DMS79 (cell line): ENCODE measurements around the gene ENKUR.
"Not testable (repeated sequence)": the region's sequence is repeated elsewhere in the genome, so short reads cannot be mapped to it uniquely, and the experiment has no call there.

Experiments used
- DNase-seq: peaks from one replicate; lab custom pipeline; 2025; lab: John Stamatoyannopoulos, UW

ENKUR gene

DNA sequence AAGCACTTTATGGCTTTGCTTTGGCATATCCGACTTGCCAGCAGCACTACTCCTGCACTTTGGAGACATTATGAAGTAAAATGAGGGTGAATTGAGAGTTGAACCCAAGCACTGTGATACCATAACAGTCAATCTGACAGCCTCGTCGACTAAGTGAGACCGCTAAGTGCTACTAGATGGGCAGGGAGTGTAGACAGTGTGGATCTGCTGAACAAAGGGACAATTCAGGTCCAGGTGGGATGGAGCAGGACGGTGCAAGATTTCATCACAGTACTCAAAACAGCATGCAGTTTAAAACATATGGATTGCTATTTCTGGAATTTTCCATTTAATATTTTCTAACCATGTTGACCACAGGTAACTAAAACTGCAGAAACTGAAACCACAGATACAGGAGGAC lies 42.8 kb downstream of the ENKUR start:
- DNase-seq, result no peak

DNA sequence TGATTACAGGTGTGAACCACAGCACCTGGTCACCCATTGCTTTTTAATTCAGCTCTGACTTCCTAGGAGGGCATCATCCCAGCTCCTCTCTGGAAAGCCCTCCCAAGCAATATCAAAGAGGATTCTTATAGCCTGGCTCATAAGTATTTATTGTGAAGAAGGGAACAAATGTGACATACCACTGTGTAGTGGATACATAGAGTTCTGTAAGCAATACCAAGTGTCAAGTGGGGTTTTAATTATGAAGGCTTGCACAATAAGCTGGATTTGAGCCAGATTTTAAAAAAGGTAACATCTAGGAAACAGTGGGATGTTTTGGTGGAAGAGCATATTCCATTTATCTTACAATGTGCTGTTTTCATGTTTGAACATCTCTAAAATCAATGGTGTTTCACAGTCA lies 44.6 kb downstream of the ENKUR start:
- no peak for DNase-seq

DNA sequence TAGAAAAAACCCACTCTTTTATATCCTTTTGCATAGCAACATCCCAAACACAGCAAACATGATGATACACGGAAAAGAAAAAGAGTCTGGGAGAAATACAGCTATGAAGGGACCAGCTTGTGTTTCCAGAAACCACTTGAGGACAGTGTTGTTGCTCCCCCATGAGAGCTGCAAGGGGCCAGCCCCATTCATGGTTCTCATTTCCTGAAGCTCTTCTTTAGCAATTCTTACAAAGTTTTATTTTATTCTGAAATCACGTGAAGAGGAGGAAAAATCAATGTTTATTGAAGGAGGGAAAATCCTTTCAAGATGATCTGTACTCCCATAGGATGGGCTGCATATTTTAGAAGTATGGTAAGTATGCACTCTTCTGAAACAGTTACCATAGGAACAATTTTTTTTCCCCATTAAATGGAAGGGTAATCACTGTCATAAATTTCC lies 46.1 kb downstream of the ENKUR start:
- no peak for DNase-seq

DNA sequence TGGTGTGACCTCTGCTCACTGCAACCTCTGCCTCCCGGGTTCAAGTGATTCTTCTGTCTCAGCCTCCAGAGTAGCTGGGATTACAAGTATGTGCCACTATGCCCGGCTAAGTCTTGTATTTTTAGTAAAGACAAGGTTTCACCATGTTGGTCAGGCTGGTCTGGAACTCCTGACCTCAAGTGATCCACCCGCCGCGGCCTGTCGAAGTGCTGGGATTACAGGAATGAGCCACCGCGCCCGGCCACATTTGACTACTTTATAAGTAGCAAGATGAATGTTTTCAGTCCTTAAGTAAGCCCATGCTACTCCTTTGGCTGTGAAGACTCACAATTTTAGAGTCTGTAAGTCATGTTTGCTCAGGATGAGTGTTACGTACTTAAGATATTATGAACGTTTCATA lies 47.0 kb downstream of the ENKUR start:
- not testable (repeated sequence) for DNase-seq

DNA sequence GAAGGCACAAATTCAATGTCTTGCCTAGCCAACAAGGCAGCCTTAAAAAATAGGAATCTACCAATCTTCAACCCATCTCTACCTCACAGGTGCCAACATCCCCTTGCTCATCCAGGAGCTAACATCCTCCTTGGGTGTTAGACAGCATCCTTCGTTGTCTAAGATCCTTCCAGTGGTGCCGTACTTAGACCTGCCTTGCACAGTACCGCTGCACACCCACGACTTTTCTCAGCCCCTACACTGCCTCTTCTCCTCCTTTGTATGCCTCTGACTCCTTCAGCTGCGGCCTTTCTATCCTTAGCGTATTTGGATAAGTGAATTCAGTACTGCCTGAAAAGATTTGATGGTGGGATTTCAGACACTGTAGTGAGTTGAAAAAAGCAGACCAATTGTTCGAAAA lies 47.6 kb downstream of the ENKUR start:
- DNase-seq, result no peak

DNA sequence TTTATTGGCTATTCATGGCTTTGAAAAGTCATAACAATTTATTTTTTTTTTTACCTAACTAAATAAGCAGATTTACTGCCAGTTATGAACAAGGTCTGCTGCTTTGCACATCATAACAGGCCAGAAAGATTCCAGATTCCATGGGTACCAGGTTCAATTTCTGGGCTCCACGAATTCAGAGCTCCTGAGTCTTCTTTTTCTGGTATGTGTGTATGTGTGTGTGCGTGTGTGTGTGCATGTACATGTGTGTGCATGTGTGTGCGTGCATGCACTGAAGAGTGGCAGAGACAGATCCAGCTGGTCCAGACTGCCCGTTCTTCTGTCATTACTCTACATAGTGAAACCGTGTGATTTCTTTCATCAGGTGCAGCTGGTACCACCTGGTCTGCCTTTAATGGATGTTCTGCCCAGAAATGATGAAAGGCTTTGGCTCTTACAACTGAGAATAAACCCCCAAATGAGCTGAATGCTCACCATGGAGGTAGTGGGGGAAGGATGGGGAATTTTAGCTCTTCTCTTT lies 48.9 kb downstream of the ENKUR start:
- DNase-seq, result no peak

DNA sequence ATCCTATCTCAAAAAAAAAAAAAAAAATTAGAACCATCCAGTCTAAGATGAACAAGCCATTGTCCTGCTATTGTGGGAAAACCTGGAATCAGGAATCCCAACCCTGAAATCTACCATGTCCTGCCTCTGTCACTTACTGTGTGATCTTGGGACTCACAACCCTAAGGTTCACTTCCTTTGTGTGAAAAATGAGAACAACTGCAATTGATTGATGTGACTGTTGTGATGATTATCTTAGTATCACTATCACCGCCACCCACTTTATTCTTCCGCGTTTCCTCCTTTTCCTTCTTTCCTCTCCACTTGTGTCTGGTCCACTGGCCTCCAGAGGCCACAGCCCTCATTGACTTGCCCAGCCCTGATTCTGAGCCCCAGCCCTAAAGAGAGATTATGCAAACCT lies 50.9 kb downstream of the ENKUR start:
- no peak for DNase-seq

DNA sequence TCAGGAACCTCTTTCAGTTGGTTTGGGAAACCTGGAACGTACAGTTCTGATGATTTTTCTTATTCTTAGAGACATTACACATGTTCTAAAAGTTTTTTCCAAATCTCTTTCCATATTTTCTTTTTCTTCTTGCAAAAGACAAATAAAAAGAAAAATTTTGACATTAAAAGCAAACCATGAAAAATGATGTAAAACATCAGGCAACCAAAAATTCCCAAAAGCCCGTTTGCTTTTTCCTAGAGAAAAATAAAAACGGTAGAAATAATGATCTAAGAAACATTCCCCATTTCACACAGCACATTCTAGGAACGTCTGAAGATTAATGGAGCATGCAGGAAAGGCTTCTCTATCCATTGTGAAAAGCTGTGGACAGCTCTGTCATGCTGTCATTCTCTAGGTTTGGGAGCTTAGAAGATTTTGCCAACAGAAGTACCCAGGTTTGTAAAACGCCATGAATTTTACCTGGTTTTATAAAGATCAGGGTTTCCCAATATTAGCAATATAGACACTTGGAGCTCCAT lies 52.4 kb downstream of the ENKUR start:
- DNase-seq, result no peak

DNA sequence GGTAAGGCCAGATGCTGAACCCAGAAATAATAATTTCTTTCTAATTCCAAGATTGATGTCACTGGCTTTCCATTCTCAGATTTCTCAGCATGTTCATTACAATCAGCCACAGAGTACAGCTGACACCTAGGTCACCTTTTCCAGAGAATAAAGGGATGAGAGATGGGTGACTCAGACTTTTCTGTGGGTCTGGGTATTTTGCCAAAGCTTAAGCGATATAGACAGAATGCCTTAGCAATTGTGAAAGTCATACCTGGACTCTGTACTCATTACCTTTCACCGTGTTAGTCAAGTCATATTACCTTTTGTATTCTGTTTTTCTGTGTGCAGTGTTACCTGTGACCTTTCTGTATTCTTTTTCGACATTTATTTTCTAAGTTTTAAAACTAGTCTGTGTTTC lies 53.0 kb downstream of the ENKUR start:
- no peak for DNase-seq

DNA sequence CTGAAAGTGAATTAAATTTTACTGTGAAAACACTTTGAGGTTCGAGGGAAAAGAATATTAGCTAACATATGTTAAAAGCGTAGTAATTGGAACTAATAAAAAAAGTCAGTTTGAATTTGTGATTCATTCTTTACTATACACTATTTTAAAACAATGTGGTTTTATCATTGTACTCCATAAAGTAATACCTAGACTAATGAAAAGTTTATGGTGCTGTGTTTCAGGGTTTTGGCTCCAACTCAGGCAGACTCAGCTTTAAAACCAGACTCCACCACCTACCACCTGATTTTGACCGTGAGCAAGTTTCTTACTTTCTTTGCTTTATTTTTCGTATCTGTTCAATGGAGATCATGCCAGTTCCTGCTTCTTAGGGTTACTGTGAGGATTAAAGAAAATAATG lies 54.4 kb downstream of the ENKUR start:
- DNase-seq, result no peak

DNA sequence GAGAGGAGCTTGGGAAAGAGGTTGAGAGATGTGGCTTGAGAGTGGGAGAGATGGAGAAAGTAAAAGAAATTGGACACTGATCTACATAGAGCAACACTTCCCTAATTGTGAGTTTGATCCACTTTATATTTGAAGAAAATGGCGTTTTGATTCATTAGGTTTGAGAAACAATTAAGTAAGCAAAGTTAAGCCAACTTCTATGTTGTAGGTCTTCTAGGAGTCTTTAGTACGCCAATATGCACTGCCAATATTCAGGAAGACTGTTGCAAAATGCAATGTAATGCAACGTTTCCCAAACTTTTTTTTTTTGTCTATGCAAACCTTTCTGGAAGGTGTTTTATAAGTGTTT lies 56.6 kb downstream of the ENKUR start:
- DNase-seq, result no peak

DNA sequence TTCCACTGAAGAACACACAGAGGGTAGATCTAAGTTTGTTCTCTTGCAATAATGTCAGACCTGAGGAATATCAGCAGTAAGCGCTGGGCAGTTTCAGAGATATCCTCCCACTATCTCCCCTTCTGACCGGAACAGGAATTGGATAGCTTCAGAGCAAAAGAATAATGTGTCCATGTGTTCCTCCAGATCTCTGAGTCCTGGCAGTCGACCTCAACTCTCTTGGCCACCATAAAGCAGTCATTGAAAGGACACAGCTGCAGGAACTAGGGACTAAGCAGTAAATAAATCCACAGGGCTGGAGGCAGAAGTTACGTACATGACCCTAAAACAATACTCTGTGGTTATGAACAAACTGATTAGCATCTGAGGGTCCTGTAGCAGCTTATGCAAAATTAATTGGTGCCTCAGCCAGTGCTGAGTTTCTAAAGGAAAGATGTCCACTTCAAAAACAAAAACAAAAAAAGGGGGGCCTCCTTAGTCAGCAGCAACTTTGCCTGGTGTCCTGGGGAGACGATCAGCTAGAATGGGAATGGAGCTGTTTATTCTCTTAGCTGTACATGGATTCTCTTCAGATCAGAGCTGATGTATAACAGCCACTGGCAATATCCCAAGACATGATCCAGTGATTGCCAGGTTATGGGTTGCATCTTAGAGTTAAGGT lies 57.1 kb downstream of the ENKUR start:
- DNase-seq, result no peak

DNA sequence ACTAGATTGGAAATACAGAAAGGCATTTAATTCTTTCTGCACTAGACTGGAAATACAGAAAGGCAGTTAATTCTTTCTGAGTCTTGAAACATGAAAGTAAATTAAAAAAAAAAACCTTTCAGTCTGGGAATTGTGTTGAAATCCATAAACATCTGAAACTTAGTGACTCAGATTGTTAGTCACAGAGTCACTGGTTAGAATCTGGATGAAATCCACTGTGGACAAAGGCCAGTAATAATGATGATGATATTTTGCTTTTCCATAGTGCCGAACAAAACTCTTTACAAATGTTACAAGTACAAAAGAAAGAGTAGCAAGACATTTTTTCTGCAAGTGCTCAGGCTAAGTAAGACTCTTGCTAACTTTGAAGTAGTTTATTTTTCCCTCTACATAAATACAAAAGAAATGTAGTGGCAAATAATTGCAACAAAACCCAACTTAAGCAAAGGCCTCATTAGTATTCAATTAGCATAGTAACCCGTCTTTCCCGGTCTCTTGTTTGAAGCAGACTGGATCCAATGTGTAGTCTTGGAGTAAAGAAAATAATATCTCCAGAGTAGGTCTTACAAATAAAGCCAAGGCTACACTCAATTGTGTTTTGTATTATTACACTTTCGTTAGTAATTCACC lies 57.8 kb downstream of the ENKUR start:
- no peak for DNase-seq

DNA sequence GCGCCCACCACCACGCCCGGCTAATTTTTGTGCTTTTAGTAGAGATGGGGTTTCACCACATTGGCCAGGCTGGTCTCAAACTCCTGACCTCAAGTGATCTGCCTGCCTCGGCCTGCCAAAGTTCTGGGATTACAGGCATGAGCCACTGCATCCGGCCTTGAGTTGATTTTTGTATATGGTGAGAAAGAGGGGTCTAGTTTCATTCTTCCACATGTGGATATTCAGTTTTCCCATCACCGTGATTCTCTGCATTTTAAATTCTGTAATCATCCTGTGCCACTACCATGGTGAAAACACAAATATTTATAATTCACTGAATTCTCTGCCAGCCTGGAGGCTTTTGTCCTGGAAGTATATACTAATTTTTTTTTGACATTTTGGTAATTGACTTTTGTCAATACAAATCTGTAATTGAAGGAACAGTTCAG lies 58.3 kb downstream of the ENKUR start:
- not testable (repeated sequence) for DNase-seq

DNA sequence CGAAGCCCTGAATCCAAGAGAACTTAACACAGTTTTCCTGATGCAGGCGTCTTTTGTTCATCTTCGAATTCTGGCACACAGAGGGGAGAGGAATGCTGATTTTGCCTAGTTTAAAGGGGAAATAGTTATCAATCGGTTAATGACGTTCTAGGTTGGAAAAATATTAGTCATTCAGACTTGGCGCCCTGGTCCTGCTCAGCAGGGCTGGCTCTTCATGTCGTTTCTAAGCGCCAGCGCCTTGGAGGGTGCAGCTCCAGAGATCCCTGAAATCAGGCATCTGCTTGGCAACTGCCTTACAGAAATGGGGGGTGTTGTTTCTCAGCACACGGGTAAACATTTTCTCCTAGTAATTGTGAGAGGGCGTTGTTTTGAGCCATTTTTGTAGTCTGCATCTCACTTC lies 62.3 kb downstream of the ENKUR start:
- no peak for DNase-seq

DNA sequence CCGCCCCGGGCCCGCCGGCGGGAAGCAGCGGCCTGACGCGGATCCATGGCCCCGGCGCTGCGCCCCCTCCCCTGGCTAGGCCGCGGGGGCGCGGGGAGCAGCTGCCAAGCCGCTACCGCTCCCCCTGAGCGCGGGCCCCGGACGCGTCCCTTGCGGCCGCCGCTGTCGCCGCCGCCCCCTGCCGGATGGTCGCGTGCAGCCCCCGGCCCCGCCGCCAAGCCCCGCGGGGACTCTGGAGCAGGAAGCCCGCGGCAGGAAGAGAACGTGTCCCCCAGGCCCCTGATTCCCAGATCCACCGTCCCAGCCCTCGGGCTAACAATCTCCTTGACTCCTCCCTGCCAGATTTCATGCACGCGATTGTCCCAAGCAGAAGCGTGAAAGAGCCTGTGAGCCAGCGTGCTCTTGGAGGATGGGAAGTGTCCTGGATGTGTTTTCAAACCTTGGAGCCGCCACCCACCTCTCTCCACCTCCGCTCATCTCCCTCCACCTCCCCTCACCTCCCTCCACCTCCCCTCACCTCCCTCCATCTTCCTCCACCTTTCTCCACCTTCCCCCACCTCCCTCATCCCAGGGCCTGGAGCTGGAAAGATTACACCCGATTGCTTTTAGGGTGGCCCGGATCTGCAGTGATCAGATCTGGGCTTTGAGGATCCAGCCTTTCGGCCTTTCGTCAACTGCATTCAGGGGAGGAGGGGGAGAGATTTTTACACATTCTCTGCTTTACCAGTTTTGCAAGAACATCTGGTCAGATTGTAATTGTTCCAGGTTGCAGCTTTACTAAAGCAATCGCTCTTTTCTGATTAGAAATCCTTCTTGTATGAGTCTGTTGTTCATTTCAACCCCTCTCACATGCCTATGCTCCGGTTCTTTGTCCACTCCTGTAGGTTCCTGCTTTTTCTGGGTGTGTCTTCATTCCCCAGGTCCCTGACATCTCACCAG lies 63.0 kb downstream of the ENKUR start:
- peak; percentile 36 for DNase-seq

DNA sequence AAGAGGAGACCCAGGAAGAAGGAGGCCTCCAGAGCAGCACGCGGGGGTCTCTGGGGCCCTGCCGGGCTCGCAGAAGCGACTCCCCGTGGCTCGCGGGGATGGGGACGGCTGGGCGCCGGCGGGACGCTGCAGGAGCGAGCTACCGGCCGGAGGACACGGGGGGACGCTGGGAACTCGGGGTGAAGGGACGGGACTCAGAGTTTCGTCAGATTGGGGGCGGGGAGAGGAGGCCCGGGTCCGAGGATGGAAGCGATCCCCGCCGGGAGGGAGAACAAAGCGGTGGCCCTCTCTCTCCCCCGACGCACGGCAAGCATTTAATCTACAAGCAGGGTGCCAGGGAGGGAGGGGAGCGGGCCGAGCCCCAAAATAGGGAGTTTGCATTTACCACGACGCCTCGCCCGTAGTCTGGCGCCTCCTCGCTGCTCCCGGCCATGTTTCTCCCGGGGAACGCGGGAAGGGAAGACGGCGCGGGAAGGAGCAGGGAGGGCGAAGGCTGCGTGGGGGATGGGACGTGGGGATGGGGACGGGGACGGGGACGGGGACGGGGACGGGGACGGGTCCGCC lies 63.7 kb downstream of the ENKUR start, which contains the start of gene PRTFDC1:
Gene PRTFDC1 (minus strand): TSS at position 464 of the 564 bp plus-strand sequence. CDS start 31 bp downstream, at position 433.
- DNase-seq, result no peak

DNA sequence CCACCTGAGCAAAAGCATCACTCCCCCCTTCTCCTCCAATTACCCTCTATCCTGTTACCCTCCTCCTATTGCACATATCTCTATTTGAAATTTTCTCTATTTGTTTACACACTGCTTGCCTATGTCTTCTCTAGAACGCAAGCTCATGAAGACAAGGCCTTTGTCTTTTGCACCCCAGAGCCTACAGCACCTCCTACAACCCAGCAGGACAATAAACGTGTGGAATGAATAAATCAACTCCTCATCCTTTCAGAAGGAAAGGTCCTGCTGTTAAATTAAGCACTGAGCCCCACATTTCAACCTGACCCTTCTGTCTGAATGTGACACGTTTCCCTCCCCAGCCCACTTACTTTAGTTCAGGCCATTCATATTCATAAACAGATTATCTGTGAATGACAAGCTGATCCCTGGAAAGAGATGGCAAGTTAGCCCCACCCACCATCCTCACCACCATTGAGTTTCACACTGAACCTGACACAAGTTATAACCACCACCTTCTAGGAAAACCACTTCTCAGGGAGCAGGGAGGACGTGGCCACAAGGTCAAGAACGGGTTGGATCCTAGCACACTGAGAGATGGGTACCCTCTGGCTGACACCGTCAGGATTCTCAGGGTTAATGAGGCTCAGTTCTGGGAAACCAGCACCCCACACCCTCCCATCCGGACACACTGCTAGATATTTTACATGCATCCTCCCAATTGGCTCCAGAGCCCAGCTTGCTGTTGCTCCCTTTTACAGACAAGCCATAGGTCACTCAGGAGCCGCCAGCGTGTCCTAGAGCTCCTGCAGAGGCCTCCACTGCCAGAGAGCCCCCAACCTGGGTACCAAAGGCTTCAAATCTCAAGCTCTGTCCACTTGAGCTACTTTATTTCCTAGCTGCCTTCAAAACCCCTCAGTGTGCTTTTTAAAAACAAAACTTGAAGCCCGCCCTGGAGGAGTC lies 64.5 kb downstream of the ENKUR start:
- no peak for DNase-seq

DNA sequence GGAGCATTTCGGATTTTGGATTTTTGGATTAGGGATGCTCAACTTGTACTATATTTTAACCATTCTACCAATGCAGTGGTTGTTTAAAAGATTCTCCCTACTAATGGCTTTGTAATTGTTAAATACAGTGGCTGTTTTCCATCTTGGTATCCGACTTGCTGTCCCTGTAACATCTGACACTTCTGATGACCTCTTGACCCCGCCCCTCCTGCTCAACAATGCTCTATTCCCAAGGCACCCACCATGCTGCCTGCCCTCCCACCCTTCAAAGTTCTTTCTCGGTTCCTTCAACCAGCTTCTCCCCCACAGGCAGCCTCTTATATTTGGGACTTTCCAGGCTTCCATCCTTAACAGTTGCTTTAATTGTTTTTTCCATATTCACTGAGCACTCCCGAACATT lies 65.5 kb downstream of the ENKUR start:
- DNase-seq, result no peak

DNA sequence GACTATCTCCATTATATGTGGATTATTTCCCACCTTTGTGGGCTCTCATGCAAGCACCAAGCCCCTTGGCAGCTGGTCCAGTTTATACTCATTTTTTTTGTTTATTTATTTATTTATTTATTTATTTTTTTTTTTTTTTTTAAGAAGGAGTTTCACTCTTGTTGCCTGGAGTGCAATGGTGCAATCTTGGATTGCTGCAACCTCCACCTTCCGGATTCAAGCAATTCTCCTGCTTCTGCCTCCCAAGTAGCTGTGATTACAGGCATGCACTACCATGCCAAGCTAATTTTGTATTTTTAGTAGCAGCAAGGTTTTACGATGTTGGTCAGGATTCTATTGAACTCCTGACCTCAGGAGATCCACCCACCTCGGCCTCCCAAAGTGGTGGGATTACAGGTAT lies 66.3 kb downstream of the ENKUR start:
- DNase-seq, result no peak
